Chondrocyte (in vitro differentiated cells): ENCODE data around the gene TMEFF1. TPM values are rescaled to one million over a fixed set of nuclear protein-coding genes. Genes with fewer than 3 reads are reported as not detected.

Experiments used
- DNase-seq: peaks from one replicate; pipeline ENCODE4 v3.0.0; 2021; ENCODE audit warnings: mixed read lengths, low spot score
- H3K27ac Mint-ChIP-seq: one replicate; pipeline ENCODE4 v1.8.0; 2021; ENCODE audit warnings: mild to moderate bottlenecking, moderate library complexity, mixed read lengths; ENCODE audit not compliant: unreplicated experiment
- H3K27me3 Mint-ChIP-seq: 2 replicates; pipeline ENCODE4 v1.8.0; 2021; ENCODE audit warnings: low read depth, mixed read lengths
- H3K36me3 Mint-ChIP-seq: 2 replicates; pipeline ENCODE4 v1.8.0; 2021; ENCODE audit warnings: low read depth, mixed read lengths
- H3K4me1 Mint-ChIP-seq: 2 replicates; pipeline ENCODE4 v1.8.0; 2021; ENCODE audit warnings: low read depth, mild to moderate bottlenecking, mixed read lengths
- H3K4me3 Mint-ChIP-seq: one replicate; pipeline ENCODE4 v1.8.0; 2021; ENCODE audit warnings: mild to moderate bottlenecking, moderate library complexity, mixed read lengths; ENCODE audit not compliant: unreplicated experiment
- H3K9me3 Mint-ChIP-seq: 2 replicates; pipeline ENCODE4 v1.8.0; 2021; ENCODE audit warnings: low read depth, mixed read lengths
- CTCF ChIP-seq: fragments of 200-600 bp; sonication (generic); IDR thresholded peaks from 2 replicates; pipeline ENCODE4 v1.5.0; 2021; ENCODE audit warnings: antibody characterized with exemption, mild to moderate bottlenecking, moderate library complexity
- total RNA-seq: library from RNA; stranded (reverse); gene quantifications from 3 replicates; pipeline ENCODE4 v1.2.1, GENCODE V29; 2021

TMEFF1 gene
- total RNA-seq, 1 donor from 2014 or later = 3.0 TPM

- Mint-ChIP-seq H3K4me1 (peaks cover 1% of the 10 kb centered on the region), H3K9me3 (no peaks in the 10 kb centered on the region), H3K36me3 (peaks cover 40% of the 10 kb centered on the region), H3K27ac (no peak overlapping the region), H3K4me3 (no peak overlapping the region), H3K27me3 (no peaks in the 10 kb centered on the region)
- TF ChIP-seq CTCF = no peak
- no peak for DNase-seq
Measured at GRCh38 chr9:100449420-100449819, 23.5 kb upstream of the TMEFF1 start.

- no peak for DNase-seq
- TF ChIP-seq CTCF = no peak
- Mint-ChIP-seq H3K9me3 (no peaks in the 10 kb centered on the region), H3K4me3 (no peak overlapping the region), H3K27ac (no peak overlapping the region), H3K27me3 (no peaks in the 10 kb centered on the region), H3K4me1 (peaks cover 14% of the 10 kb centered on the region), H3K36me3 (peaks cover 34% of the 10 kb centered on the region)
Measured at GRCh38 chr9:100452894-100453293, 20.1 kb upstream of the TMEFF1 start.

- DNase-seq = no peak
- Mint-ChIP-seq H3K36me3 (peaks cover 31% of the 10 kb centered on the region), H3K9me3 (no peaks in the 10 kb centered on the region), H3K27ac (peak overlapping the region; percentile 85), H3K4me1 (peaks cover 14% of the 10 kb centered on the region), H3K27me3 (no peaks in the 10 kb centered on the region), H3K4me3 (no peak overlapping the region)
- no peak for TF ChIP-seq CTCF
Measured at GRCh38 chr9:100455470-100455869, 17.5 kb upstream of the TMEFF1 start.

- Mint-ChIP-seq H3K4me1 (peaks cover 14% of the 10 kb centered on the region), H3K27ac (no peak overlapping the region), H3K27me3 (no peaks in the 10 kb centered on the region), H3K4me3 (no peak overlapping the region), H3K36me3 (peaks cover 14% of the 10 kb centered on the region), H3K9me3 (no peaks in the 10 kb centered on the region)
- DNase-seq = no peak
- no peak for TF ChIP-seq CTCF
Measured at GRCh38 chr9:100457517-100457916, 15.4 kb upstream of the TMEFF1 start.

- no peak for DNase-seq
- Mint-ChIP-seq H3K4me3 (no peak overlapping the region), H3K27ac (no peak overlapping the region), H3K9me3 (no peaks in the 10 kb centered on the region), H3K27me3 (no peaks in the 10 kb centered on the region), H3K4me1 (peaks cover 13% of the 10 kb centered on the region), H3K36me3 (peaks cover 6% of the 10 kb centered on the region)
- TF ChIP-seq CTCF = no peak
Measured at GRCh38 chr9:100459963-100460362, 13.0 kb upstream of the TMEFF1 start.
